WTC11 (cell line): ENCODE data around the gene LRP3. TPM values are rescaled to one million over a fixed set of nuclear protein-coding genes. Genes with fewer than 3 reads are reported as not detected.

Experiments
- ATAC-seq: fragments of 200-7000 bp; cut with Tn5 transposase; 2 replicates; pipeline ENCODE4 v1.10.0; 2021; ENCODE audit warnings: mild to moderate bottlenecking, moderate library complexity
- CTCF ChIA-PET: fragments of 300-600 bp; sonication (Branson Sonifier 250); formaldehyde crosslinking; loops from one replicate; lab custom pipeline; 2021; ENCODE audit warnings: antibody characterized with exemption; lab: Charles Lee
- POLR2A ChIA-PET: fragments of 350-600 bp; sonication (Branson Sonifier 250); formaldehyde crosslinking; loops from one replicate; lab custom pipeline; 2021; ENCODE audit warnings: antibody characterized with exemption; lab: Charles Lee
- DNase-seq: peaks from one replicate; pipeline ENCODE4 v3.0.0; 2021; ENCODE audit warnings: low spot score
- H3K27ac Mint-ChIP-seq: 2 replicates; pipeline ENCODE4 v1.8.0; 2021; ENCODE audit warnings: mixed read lengths
- H3K27me3 Mint-ChIP-seq: 2 replicates; pipeline ENCODE4 v1.8.0; 2021; ENCODE audit warnings: low read depth, mild to moderate bottlenecking, moderate library complexity, mixed read lengths
- H3K36me3 Mint-ChIP-seq: 2 replicates; pipeline ENCODE4 v1.8.0; 2021; ENCODE audit warnings: mixed read lengths
- H3K4me1 Mint-ChIP-seq: 2 replicates; pipeline ENCODE4 v1.8.0; 2022; ENCODE audit warnings: mixed read lengths
- H3K4me3 Mint-ChIP-seq: 2 replicates; pipeline ENCODE4 v1.8.0; 2021; ENCODE audit warnings: mild to moderate bottlenecking, moderate library complexity, mixed read lengths
- H3K9me3 Mint-ChIP-seq: 2 replicates; pipeline ENCODE4 v1.8.0; 2021; ENCODE audit warnings: mixed read lengths
- EMX1 ChIP-seq: fragments of 250-450 bp; sonication (Bioruptor Pico); IDR thresholded peaks from 2 replicates; pipeline ENCODE4 v1.8.0; 2021; ENCODE audit warnings: mild to moderate bottlenecking
- FOXP1 ChIP-seq: sonication (generic); formaldehyde crosslinking; IDR thresholded peaks from 2 replicates; pipeline ENCODE4 v1.8.0; 2022; ENCODE audit warnings: missing genetic modification reagents, mild to moderate bottlenecking, moderate library complexity, borderline replicate concordance
- GRHL2 ChIP-seq: fragments of 250-450 bp; sonication (Bioruptor Pico); IDR thresholded peaks from 2 replicates; pipeline ENCODE4 v1.8.0; 2022; ENCODE audit warnings: mild to moderate bottlenecking, moderate library complexity; ENCODE audit not compliant: insufficient replicate concordance, severe bottlenecking
- HMGA2 ChIP-seq: fragments of 250-450 bp; sonication (Bioruptor Pico); IDR thresholded peaks from 2 replicates; pipeline ENCODE4 v1.4.0; 2021; ENCODE audit warnings: mild to moderate bottlenecking, moderate library complexity
- JUN ChIP-seq: sonication (generic); formaldehyde crosslinking; IDR thresholded peaks from 2 replicates; pipeline ENCODE4 v1.8.0; 2023; ENCODE audit warnings: mild to moderate bottlenecking, missing genetic modification reagents
- MYBL2 ChIP-seq: sonication (generic); formaldehyde crosslinking; IDR thresholded peaks from 2 replicates; pipeline ENCODE4 v1.8.1; 2023; ENCODE audit warnings: mild to moderate bottlenecking, moderate library complexity, missing genetic modification reagents
- NFE2L1 ChIP-seq: sonication (generic); formaldehyde crosslinking; IDR thresholded peaks from 2 replicates; pipeline ENCODE4 v1.8.1; 2023; ENCODE audit warnings: missing genetic modification reagents
- NR2C2 ChIP-seq: sonication (generic); formaldehyde crosslinking; IDR thresholded peaks from 2 replicates; pipeline ENCODE4 v1.8.0; 2022; ENCODE audit warnings: mild to moderate bottlenecking, missing genetic modification reagents
- TCF7 ChIP-seq: sonication (generic); formaldehyde crosslinking; IDR thresholded peaks from 2 replicates; pipeline ENCODE4 v1.8.0; 2022; ENCODE audit warnings: mild to moderate bottlenecking, low read depth, missing genetic modification reagents, moderate library complexity
- TEAD4 ChIP-seq: sonication (generic); formaldehyde crosslinking; IDR thresholded peaks from 2 replicates; pipeline ENCODE4 v1.8.0; 2022; ENCODE audit warnings: mild to moderate bottlenecking, missing genetic modification reagents
- TP53 ChIP-seq: sonication (generic); formaldehyde crosslinking; IDR thresholded peaks from 2 replicates; pipeline ENCODE4 v1.8.1; 2023; ENCODE audit warnings: mild to moderate bottlenecking, missing genetic modification reagents
- ZNF219 ChIP-seq: sonication (generic); formaldehyde crosslinking; IDR thresholded peaks from 2 replicates; pipeline ENCODE4 v1.8.0; 2023; ENCODE audit warnings: missing genetic modification reagents, mild to moderate bottlenecking, borderline replicate concordance
- ZNF396 ChIP-seq: fragments of 250-450 bp; sonication (Bioruptor Pico); IDR thresholded peaks from 2 replicates; pipeline ENCODE4 v1.8.0; 2021; ENCODE audit warnings: mild to moderate bottlenecking, moderate library complexity, borderline replicate concordance
- ZNF671 ChIP-seq: fragments of 250-450 bp; sonication (Bioruptor Pico); IDR thresholded peaks from 2 replicates; pipeline ENCODE4 v1.8.0; 2021; ENCODE audit warnings: mild to moderate bottlenecking
- total RNA-seq: library from RNA; stranded (reverse); gene quantifications from 3 replicates; pipeline ENCODE4 v1.2.3, GENCODE V29; 2021
- TF ChIP-seq, protein P1 (sequence below): sonication (generic); formaldehyde crosslinking; IDR thresholded peaks from 2 replicates; pipeline ENCODE4 v1.8.1; 2022; ENCODE audit warnings: missing genetic modification reagents, borderline replicate concordance
- TF ChIP-seq, protein P2 (sequence below): sonication (generic); formaldehyde crosslinking; IDR thresholded peaks from 2 replicates; pipeline ENCODE4 v1.8.1; 2022; ENCODE audit warnings: low read depth, missing genetic modification reagents, borderline replicate concordance
- TF ChIP-seq, protein P3 (sequence below): sonication (generic); formaldehyde crosslinking; IDR thresholded peaks from 2 replicates; pipeline ENCODE4 v1.8.1; 2023; ENCODE audit warnings: mild to moderate bottlenecking, missing genetic modification reagents
- TF ChIP-seq, protein P4 (sequence below): sonication (generic); formaldehyde crosslinking; conservative IDR thresholded peaks from 2 replicates; pipeline ENCODE4 v1.8.1; 2023; ENCODE audit warnings: mild to moderate bottlenecking, low read depth, missing genetic modification reagents, moderate library complexity
- TF ChIP-seq, protein P5 (sequence below): sonication (generic); formaldehyde crosslinking; conservative IDR thresholded peaks from 2 replicates; pipeline ENCODE4 v1.8.1; 2022; ENCODE audit warnings: mild to moderate bottlenecking, missing genetic modification reagents
- TF ChIP-seq, protein P6 (sequence below): fragments of 250-450 bp; sonication (Bioruptor Pico); conservative IDR thresholded peaks from 2 replicates; pipeline ENCODE4 v1.9.0; 2021; ENCODE audit warnings: mild to moderate bottlenecking

Gene LRP3
- total RNA-seq, 1 experiment from 2014 or later = 47.0 TPM

DNA sequence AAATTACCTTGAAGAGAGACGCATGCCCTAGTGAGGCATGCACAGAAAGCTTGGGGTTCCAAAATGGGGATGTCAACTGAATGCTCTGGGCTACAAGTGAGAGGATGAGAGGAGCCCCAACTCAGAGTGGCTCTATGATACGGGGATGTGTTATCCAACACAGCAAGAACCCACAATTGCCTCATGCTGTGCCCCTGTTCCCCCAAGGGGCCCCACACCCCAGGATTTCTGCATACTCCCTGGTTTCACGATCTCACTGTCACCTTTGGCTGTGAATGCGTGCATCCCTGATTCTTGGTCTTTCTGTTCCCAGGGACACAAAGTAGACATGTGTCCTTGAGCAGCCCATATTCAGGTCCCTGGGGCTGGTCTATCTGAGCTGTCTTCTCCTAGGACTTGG is 32.9 kb upstream of the LRP3 start:
- POLR2A ChIA-PET = no interaction called here
- no peak overlapping the region for H3K4me3 Mint-ChIP-seq
- CTCF ChIA-PET = interaction anchor here (1.4 to 1.5 kb wide), 2 partner anchors 14 to 15 kb away, joined by 3 to 4 read pairs; no protein-coding TSS in a partner anchor
- no peaks in the 10 kb centered on the region for H3K4me1 Mint-ChIP-seq
- TF ChIP-seq FOXP1 (CRISPR knock-in tag) (no peak), EMX1 (CRISPR knock-in tag) (no peak), JUN (CRISPR knock-in tag) (no peak), ZNF671 (CRISPR knock-in tag) (no peak), NR2C2 (no peak), ZNF219 (CRISPR knock-in tag) (no peak), ZNF396 (CRISPR knock-in tag) (no peak), NFE2L1 (no peak), TCF7 (CRISPR knock-in tag) (no peak), GRHL2 (CRISPR knock-in tag) (no peak), MYBL2 (CRISPR knock-in tag) (no peak), TEAD4 (CRISPR knock-in tag) (no peak), HMGA2 (CRISPR knock-in tag) (no peak), TP53 (no peak)
- TF ChIP-seq, protein P1, sequence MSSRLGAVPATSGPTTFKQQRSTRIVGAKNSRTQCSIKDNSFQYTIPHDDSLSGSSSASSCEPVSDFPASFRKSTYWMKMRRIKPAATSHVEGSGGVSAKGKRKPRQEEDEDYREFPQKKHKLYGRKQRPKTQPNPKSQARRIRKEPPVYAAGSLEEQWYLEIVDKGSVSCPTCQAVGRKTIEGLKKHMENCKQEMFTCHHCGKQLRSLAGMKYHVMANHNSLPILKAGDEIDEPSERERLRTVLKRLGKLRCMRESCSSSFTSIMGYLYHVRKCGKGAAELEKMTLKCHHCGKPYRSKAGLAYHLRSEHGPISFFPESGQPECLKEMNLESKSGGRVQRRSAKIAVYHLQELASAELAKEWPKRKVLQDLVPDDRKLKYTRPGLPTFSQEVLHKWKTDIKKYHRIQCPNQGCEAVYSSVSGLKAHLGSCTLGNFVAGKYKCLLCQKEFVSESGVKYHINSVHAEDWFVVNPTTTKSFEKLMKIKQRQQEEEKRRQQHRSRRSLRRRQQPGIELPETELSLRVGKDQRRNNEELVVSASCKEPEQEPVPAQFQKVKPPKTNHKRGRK (CRISPR knock-in tag) = no peak
- TF ChIP-seq, protein P2, sequence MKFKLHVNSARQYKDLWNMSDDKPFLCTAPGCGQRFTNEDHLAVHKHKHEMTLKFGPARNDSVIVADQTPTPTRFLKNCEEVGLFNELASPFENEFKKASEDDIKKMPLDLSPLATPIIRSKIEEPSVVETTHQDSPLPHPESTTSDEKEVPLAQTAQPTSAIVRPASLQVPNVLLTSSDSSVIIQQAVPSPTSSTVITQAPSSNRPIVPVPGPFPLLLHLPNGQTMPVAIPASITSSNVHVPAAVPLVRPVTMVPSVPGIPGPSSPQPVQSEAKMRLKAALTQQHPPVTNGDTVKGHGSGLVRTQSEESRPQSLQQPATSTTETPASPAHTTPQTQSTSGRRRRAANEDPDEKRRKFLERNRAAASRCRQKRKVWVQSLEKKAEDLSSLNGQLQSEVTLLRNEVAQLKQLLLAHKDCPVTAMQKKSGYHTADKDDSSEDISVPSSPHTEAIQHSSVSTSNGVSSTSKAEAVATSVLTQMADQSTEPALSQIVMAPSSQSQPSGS = no peak
- TF ChIP-seq, protein P3, sequence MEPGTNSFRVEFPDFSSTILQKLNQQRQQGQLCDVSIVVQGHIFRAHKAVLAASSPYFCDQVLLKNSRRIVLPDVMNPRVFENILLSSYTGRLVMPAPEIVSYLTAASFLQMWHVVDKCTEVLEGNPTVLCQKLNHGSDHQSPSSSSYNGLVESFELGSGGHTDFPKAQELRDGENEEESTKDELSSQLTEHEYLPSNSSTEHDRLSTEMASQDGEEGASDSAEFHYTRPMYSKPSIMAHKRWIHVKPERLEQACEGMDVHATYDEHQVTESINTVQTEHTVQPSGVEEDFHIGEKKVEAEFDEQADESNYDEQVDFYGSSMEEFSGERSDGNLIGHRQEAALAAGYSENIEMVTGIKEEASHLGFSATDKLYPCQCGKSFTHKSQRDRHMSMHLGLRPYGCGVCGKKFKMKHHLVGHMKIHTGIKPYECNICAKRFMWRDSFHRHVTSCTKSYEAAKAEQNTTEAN = no peak
- TF ChIP-seq, protein P4, sequence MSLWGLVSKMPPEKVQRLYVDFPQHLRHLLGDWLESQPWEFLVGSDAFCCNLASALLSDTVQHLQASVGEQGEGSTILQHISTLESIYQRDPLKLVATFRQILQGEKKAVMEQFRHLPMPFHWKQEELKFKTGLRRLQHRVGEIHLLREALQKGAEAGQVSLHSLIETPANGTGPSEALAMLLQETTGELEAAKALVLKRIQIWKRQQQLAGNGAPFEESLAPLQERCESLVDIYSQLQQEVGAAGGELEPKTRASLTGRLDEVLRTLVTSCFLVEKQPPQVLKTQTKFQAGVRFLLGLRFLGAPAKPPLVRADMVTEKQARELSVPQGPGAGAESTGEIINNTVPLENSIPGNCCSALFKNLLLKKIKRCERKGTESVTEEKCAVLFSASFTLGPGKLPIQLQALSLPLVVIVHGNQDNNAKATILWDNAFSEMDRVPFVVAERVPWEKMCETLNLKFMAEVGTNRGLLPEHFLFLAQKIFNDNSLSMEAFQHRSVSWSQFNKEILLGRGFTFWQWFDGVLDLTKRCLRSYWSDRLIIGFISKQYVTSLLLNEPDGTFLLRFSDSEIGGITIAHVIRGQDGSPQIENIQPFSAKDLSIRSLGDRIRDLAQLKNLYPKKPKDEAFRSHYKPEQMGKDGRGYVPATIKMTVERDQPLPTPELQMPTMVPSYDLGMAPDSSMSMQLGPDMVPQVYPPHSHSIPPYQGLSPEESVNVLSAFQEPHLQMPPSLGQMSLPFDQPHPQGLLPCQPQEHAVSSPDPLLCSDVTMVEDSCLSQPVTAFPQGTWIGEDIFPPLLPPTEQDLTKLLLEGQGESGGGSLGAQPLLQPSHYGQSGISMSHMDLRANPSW (CRISPR knock-in tag) = no peak
- TF ChIP-seq, protein P5, sequence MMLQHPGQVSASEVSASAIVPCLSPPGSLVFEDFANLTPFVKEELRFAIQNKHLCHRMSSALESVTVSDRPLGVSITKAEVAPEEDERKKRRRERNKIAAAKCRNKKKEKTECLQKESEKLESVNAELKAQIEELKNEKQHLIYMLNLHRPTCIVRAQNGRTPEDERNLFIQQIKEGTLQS (CRISPR knock-in tag) = no peak
- TF ChIP-seq, protein P6, sequence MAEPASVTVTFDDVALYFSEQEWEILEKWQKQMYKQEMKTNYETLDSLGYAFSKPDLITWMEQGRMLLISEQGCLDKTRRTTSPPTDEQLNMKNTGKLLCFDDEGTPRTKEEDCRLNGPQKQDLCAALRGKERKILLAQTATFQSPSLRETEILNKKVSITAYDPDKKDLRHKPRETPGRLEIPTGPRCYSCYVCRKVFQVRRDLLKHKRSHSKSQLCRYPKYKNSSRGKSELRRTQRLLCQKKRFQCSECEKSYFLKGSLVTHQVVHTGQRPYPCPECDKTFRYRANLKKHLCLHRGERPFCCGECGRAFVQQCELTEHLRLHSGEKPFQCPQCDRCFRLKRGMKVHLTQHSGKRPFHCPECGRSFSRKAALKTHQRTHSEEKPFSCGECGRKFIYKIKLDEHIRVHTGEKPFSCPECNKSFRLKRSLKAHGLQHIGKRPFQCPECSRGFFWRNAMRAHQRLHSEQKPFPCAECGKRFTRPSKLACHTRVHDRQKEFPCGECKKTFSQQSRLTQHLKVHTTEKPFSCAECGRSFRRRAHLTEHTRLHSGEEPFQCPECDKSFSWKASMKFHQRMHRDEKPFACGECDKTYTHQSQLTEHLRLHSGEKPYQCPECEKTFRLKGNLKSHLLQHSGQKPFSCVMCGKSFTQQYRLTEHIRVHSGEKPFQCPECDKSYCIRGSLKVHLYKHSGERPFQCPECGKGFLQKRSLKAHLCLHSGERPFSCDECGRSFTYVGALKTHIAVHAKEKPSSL (CRISPR knock-in tag) = no peak
- no peaks in the 10 kb centered on the region for H3K27me3 Mint-ChIP-seq
- peaks cover 5% of the 10 kb centered on the region for H3K36me3 Mint-ChIP-seq
- DNase-seq = no peak
- no peak overlapping the region for H3K27ac Mint-ChIP-seq
- peaks cover 21% of the 10 kb centered on the region for H3K9me3 Mint-ChIP-seq
- ATAC-seq = no peak
